ENCODE results near the gene TARM1. TPM values are rescaled to one million over a fixed set of nuclear protein-coding genes. Genes with fewer than 3 reads are reported as not detected.

Gene TARM1
- total RNA-seq, 1 donor from 2014 or later, result not detected

DNA sequence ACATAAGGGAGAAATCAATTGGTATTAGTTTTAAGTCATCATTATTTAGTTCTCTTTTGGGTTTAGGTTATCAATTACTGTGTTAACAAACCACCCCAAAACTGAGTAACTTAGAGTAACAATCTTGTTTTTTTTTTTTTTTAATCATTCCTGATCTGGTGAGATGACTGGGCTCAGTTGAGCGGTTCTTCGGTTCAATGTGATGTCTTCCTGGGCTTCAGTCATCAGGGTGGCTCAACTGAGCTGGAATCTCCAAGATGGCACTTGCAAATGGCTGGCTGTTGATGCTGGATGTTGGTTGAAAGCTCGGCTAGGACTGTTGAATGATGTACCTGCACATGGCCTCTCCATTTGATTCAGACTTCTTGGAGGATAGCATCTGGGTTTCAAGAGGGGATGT, 3.2 kb upstream of the TARM1 start:
- Mint-ChIP-seq H3K27me3 (ENCODE audit: low read depth) (peaks cover 25% of the 10 kb centered on the region), H3K27ac (no peak overlapping the region), H3K9me3 (peaks cover 9% of the 10 kb centered on the region), H3K4me1 (no peaks in the 10 kb centered on the region), H3K36me3 (no peaks in the 10 kb centered on the region), H3K4me3 (no peak overlapping the region)
- TF ChIP-seq, protein P1, sequence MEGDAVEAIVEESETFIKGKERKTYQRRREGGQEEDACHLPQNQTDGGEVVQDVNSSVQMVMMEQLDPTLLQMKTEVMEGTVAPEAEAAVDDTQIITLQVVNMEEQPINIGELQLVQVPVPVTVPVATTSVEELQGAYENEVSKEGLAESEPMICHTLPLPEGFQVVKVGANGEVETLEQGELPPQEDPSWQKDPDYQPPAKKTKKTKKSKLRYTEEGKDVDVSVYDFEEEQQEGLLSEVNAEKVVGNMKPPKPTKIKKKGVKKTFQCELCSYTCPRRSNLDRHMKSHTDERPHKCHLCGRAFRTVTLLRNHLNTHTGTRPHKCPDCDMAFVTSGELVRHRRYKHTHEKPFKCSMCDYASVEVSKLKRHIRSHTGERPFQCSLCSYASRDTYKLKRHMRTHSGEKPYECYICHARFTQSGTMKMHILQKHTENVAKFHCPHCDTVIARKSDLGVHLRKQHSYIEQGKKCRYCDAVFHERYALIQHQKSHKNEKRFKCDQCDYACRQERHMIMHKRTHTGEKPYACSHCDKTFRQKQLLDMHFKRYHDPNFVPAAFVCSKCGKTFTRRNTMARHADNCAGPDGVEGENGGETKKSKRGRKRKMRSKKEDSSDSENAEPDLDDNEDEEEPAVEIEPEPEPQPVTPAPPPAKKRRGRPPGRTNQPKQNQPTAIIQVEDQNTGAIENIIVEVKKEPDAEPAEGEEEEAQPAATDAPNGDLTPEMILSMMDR (IDR thresholded peaks at IDR 0.05; ENCODE audit: unreplicated experiment), result no peak
- no peak for DNase-seq (ENCODE audit: low spot score in 2 of 2, unreplicated experiment in 2 of 2)

DNA sequence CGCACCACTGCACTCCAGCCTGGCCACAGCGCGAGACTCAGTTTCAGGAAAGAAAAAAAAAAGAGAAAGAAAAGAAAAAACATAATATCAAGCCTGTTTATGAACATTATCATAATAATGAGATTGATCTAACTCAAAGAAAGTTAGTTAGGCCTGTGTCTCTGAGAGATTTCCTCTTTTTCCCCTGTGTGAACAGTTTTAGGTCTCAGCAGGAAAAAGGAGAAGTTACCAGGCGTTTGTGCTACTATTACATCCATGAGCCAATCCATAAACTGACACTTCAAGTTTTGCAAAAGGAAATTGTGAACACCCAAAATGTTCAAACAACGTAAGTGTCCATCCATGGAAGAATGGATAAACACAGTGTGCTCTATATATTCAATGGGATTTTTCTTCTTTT, 3.8 kb downstream of the TARM1 start:
- TF ChIP-seq, protein P1 (IDR thresholded peaks at IDR 0.05; ENCODE audit: unreplicated experiment), result no peak
- H3K4me3 Mint-ChIP-seq, result no peak overlapping the region
- no peak for DNase-seq (ENCODE audit: low spot score in 2 of 2, unreplicated experiment in 2 of 2)
- peaks cover 5% of the 10 kb centered on the region for H3K27me3 Mint-ChIP-seq (ENCODE audit: low read depth)
- H3K4me1 Mint-ChIP-seq, result no peaks in the 10 kb centered on the region
- no peaks in the 10 kb centered on the region for H3K36me3 Mint-ChIP-seq
- H3K9me3 Mint-ChIP-seq, result peaks cover 3% of the 10 kb centered on the region
- no peak overlapping the region for H3K27ac Mint-ChIP-seq

- no peaks in the 10 kb centered on the region for H3K36me3 Mint-ChIP-seq
- no peak for DNase-seq (ENCODE audit: low spot score in 2 of 2, unreplicated experiment in 2 of 2)
- TF ChIP-seq, protein P1 (IDR thresholded peaks at IDR 0.05; ENCODE audit: unreplicated experiment), result no peak
Observed at GRCh38 chr19:54074851-54075250, 6.3 kb downstream of the TARM1 start.

GRCh38 chr19:54073829-54074228, 7.3 kb downstream of the TARM1 start:
- TF ChIP-seq, protein P1 (IDR thresholded peaks at IDR 0.05; ENCODE audit: unreplicated experiment), result no peak
- H3K36me3 Mint-ChIP-seq, result no peaks in the 10 kb centered on the region
- DNase-seq (ENCODE audit: low spot score in 2 of 2, unreplicated experiment in 2 of 2), result no peak
- no peak overlapping the region for H3K27ac Mint-ChIP-seq
- H3K4me3 Mint-ChIP-seq, result no peak overlapping the region
- H3K9me3 Mint-ChIP-seq, result peaks cover 9% of the 10 kb centered on the region
- H3K27me3 Mint-ChIP-seq (ENCODE audit: low read depth), result peaks cover 12% of the 10 kb centered on the region
- H3K4me1 Mint-ChIP-seq, result no peaks in the 10 kb centered on the region

More at GRCh38 chr19:54074851-54075250, 6.3 kb downstream of the TARM1 start:
- peaks cover 7% of the 10 kb centered on the region for H3K27me3 Mint-ChIP-seq (ENCODE audit: low read depth)
- no peak overlapping the region for H3K4me3 Mint-ChIP-seq
- no peaks in the 10 kb centered on the region for H3K9me3 Mint-ChIP-seq
- no peaks in the 10 kb centered on the region for H3K4me1 Mint-ChIP-seq
- no peak overlapping the region for H3K27ac Mint-ChIP-seq

GRCh38 chr19:54069470-54069869, 11.7 kb downstream of the TARM1 start:
- TF ChIP-seq, protein P1 (IDR thresholded peaks at IDR 0.05; ENCODE audit: unreplicated experiment), result no peak
- no peak for DNase-seq (ENCODE audit: low spot score in 2 of 2, unreplicated experiment in 2 of 2)
- Mint-ChIP-seq H3K36me3 (no peaks in the 10 kb centered on the region), H3K27ac (no peak overlapping the region), H3K9me3 (peaks cover 12% of the 10 kb centered on the region), H3K4me1 (no peaks in the 10 kb centered on the region), H3K4me3 (no peak overlapping the region), H3K27me3 (ENCODE audit: low read depth) (peaks cover 18% of the 10 kb centered on the region)

Measured in mesothelial cell of epicardium (in vitro differentiated cells).